GM18520 (cell line): ENCODE results near the gene PTPN4.
"Not testable (repeated sequence)": the region's sequence is repeated elsewhere in the genome, so short reads cannot be mapped to it uniquely, and the experiment has no call there.

ENCODE experiments used
- ATAC-seq: cut with Tn5 transposase; IDR thresholded peaks from one replicate; pipeline ENCODE4 v1.9.1; 2021; ENCODE audit not compliant: unreplicated experiment

The PTPN4 gene

DNA sequence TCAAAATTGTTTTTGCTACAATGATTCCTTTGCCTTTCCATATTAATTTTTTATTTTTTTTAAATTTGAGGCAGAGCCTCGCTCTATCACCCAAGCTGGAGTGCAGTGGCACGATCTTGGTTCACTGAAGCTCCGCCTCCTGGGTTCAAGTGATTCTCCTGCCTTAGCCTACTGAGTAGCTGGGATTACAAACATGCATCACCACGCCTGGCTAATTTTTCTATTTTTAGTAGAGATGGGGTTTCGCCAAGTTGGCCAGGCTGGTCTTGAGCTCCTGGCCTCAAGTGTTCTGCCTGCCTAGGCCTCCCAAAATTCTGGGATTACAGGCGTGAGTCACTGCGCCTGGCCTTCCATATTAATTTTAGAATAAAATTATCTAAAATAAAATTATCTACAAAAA is 41.3 kb downstream of the PTPN4 start:
- ATAC-seq: no peak

DNA sequence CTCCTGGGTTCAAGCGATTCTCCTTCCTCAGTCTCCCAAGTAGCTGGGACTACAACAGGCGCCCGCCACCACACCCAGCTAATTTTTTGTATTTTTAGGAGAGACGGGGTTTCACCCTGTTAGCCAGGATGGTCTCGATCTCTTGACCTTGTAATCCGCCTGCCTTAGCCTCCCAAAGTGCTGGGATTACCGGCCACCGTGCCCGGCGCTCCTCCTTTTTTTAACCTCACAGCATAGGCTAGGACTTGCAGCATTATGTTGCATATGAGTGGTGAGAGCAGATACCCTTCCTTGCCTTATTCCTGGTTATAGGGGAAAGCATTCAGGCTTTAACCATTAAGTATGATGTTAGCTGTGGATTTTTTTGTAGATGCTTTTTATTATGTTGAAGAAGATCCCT is 42.3 kb downstream of the PTPN4 start:
- not testable (repeated sequence) for ATAC-seq

DNA sequence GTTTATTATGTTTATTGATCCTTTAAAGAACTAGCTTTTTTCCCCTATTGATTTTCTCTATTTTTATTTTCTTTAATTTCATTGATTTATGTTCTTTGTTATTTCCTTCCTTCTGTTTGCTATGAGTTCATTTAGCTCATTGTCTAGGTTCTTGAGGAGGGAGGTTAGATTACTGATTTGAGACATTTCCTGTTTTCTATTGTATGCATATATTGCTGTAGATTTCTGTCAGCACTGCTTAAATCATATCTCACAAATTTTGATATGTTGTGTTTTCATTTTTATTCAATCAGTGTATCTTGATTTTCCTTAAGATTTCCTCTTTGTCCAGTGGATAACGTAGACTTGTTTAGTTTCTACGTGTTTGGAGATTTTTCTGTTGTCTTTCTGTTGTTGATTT is 43.4 kb downstream of the PTPN4 start:
- ATAC-seq: no peak

DNA sequence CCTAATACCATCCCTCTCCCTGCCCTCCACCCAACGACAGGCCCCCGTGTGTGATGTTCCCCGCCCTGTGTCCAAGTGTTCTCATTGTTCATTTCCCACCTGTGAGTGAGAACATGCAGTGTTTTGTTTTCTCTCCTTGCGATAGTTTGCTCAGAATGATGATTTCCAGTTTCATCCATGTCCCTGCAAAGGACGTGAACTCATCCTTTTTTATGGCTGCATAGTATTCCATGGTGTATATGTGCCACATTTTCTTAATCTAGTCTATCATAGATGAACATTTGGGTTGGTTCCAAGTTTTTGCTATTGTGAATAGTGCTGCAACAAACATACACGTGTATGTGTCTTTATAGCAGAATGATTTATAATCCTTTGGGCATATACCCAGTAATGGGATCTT is 44.7 kb downstream of the PTPN4 start:
- ATAC-seq: not testable (repeated sequence)

DNA sequence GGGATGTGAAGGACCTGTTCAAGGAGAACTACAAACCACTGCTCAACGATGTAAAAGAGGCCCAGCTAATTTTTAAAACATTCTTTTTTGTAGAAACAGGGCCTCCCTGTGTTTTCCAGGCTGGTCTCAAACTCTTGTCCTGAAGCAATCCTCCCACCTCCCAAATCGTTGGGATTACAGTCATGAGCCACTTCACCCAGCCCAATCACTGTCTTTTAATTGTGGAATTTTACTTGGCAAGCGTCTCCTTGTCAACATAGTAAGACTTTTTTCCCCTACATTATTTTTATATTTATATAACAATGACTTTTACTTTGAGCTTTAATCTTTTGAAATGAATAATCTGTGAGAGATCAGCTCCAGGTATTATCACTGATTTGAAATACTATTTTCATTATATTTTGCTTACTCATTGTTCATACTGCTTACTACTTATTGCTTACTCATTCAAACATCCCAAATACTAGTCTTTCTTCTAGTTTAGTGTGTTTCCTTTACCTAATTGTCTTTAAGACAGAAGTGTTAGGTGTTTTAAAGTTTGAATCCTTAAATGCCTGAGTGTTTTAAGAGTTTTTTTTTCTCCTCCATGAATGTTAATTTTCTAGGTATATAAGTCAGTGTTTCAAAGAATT is 48.9 kb downstream of the PTPN4 start:
- ATAC-seq: no peak

DNA sequence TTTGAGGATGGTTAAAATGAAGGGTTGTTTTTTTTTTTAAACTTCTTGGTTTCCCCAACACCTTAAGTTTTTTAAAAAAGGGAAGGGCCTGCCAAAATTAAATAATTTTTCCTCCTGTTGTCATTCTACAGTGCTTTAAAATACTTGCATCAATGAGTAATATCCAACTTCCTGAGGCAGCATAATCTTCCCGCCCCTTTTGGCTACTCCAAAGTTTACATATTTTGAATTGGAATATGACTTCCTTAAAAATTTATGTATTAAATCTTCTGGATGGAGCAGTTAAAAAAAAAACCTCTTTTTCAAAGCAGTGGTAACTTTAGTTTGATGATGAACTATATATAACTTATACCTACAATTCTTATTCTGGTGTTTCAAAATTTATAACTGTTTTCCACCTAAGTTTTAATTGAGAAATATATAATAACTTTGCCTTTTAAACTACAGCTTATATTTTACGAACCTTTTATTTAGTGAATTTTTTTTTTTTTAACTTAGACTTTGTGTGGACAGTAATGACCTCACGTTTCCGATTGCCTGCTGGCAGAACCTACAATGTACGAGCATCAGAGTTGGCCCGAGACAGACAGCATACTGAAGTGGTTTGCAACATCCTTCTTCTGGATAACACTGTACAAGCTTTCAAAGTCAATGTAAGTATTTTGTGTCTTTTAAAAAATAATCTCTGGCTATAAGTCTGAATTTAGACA is 49.8 kb downstream of the PTPN4 start:
- no peak for ATAC-seq

DNA sequence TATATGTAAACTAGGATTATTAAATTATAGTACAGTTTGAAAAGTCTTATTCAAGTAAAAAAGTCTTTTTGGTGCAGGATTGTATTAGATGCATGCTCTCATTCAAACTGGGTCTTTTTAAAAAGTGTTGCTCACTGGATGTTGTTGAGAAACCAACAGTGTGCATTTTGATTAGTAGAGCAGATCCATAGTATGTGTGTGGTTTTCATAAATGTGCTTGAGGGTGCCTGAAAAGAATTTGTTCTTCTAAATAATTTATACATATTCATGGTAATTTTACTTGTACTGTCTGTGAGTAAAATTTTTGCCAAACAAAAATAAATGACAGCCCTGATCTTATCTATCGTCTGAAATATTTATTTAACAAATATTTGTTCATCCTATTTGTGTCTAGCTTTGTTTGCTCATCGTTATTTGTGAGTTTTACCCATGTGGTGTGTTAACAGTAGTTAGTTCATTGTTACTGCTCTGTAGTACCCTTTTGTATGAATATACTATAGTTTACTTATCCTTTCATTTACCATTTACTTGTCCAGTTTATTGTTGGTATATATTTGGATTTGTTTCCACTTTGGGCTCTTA is 50.4 kb downstream of the PTPN4 start:
- no peak for ATAC-seq

DNA sequence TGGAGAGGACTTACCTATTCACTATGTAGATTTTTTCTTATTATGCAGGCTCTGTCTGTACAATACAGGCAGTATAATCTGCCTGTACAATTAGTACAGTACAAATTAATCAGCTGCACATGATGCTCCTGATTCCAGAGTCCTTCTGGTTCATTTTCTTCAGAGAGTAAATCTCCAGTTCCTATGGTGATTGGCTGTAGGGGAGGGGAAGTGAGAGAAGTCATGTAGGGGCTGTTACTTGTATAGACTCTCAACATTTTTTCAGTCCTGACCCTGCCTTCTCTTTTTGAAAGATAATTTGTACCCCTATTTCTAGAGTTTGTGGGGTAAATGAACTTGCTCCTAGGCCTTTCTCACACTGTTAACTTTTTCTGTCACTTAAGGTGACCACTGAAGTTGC is 54.5 kb downstream of the PTPN4 start:
- ATAC-seq: no peak

DNA sequence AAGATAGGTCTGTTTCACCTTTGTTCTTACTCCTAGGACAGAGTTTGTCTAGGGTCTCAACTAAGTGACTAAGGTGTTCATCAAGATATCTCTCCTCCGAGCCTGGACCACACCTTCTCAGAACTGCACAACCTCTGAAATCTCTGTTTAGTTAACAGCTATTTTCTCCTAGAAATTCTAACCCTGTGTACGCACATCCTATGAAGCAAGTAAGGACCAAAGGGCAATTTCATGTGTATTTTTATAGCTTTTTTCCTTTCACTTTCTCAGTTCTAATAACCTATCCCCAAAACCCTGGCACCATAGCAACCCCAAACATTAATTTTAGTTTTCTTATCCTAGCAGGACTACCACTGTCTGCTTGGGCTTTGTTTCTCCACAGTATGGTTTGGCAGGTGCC is 59.1 kb downstream of the PTPN4 start:
- no peak for ATAC-seq

DNA sequence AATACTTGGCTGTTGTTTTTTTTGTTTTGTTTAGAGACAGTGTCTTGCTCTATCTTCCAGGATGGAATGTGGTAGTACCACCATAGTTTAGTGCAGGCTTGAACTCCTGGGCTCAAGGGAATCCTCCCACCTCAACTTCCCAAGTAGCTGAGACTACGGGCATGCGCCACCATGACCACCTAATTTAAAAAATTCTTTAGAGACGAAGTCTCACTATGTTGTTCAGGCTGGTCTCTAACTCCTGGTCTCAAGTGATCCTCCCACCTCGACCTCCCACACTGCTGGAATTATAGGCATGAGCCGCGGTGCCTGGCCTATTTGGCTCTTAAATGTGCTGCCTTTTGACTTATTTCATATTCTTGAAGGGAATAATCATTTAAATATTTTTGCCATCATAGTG is 60.1 kb downstream of the PTPN4 start:
- ATAC-seq: no peak

DNA sequence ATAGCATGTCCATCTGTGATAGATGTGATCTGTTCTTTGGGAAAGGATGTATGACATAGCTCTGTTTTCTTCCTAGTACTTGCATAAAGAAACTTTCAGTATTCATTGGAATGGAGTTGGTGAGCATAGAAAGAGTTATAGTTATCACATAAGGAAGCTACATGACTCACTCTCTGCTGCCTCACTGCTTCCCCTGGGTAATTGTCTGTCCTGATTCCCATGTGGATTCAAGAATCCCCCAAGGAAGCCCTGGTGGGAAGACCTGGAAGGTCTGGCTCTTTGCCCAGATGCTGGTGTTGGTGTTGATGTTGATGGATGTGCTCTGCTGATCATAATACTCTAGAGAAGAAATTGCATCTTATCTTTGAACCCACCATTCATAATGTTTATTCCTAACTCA is 60.6 kb downstream of the PTPN4 start:
- no peak for ATAC-seq

DNA sequence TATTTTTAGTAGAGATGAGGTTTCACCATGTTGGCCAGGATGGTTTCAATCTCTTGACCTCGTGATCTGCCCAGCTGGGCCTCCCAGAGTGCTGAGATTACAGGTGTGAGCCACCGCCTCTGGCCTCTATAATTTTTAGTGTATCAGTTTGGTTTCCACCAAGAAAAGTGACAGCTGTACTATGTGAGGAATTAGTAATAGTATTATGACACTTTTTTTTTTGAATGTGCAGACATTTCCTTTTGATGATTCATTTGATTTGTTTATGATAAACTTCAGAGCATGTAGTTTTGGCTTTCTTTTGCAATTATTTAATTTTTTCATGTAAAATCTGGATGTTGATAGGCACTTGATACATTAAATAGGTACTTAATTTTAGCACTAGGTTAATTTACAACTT is 61.5 kb downstream of the PTPN4 start:
- ATAC-seq: no peak

DNA sequence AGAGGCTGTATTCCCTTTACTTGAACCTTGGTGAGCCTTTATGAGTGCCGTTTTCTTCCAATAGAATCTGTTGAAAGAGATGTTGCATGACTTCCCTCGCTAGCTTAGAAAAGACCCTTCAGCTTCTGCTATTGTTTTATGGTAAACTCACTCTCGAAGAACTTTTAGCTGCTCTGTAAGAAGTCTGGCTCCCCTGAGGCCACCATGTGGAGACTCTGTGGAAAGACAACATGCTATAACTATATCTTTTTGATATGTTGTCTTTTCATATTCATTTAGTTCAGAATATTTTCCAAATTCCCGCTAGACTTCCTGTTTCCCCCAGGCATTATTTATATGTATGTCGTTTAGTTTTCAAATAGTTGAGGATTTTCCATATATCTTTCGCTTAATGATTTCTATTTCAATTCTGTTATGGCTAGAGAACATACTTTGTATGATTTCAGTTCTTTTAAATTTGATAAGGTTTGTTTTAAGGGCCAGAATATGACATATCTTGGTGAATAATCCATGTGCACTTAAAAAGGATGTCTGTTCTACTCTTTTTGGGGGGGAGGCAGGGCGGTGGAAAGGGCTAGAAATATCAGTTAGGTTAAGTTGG is 64.1 kb downstream of the PTPN4 start:
- ATAC-seq: no peak

DNA sequence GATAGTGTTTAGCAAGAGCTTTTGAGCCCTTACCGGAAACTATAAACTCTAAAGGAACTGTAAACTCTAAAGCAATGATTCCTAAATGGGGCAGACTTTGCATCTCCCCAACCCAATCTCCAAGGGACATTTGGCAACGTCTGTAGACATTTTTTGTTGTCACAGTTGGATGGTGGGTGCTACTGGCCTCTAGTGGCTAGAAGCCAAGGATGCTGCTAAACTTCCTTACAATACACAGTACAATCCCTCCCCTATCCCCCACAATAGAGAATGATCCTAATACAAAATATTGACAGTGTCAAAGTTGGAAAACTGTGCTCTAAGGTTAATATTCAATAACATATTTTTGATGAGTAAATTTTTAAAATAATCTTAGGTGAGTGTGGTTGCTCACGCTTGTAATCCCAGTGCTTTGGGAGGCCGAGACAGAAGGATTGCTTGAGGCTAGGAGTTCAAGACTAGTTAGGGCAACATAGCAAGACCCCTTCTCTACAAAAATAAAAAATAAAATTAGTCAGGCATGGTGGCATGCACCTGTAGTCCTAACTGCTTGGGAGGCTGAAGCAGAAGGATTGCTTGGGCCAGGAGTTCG is 66.7 kb downstream of the PTPN4 start:
- no peak for ATAC-seq

DNA sequence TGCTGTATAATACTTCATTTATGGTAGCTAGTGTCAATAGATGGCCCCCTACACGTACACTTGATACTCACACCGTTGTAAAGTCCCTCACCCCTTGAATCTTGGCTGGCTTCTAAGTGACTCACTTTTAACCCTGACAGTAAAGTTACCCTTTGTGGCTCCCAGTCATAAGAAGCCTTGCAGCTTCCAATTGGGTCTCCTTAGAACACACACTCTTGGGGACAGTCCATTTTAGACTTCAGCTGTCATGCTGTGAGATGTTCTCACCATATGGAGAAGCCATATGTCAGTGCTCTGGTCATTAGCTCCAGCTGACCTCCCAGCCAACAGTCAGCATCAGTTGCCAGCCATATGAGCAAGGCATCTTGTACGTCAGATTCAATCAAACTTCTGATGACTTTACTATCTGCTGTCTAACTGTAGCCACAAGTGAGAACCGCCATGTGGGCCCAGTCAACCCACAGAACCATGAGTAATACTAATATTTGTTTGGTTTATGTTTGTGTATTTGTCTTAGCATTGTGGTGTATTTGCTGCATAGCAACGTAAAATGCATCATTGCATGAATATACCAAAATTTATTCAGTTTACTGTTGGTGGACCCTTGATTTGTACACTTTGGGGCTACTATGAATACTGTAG is 68.3 kb downstream of the PTPN4 start:
- ATAC-seq: no peak

DNA sequence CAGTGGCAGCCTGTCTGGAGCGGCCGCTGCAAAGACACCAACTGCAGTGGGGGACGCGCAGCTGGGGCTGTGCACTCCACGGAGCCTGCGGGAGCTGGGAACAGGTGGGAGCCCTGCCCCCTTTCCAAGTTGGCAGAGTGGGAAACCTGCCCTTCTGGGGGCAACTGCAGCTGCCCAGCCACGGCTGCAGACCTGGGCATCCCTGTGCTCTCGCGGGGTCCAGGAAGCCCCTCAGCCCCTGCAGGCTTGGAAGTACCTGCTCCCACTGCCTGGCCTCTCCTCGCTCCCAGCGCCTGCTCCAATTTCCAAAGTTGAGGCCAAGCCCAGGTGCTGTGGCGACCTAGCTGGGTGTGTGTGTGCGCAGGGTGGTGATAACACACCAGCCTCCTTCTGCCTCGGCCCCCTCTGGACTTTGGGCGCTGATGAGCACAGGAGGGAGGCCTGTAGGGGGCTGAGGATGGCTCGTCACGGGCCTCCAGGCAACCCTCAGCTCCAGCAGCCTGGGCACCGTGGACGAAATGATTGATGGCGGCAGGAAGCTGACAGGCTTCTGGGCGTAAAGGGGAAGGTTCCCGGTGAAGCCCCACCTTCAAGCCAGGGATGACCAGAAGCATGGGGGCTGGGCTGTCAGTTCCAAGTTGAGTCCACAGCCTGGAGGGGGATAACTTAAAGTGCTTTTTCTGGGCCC is 76.9 kb downstream of the PTPN4 start:
- ATAC-seq: no peak

DNA sequence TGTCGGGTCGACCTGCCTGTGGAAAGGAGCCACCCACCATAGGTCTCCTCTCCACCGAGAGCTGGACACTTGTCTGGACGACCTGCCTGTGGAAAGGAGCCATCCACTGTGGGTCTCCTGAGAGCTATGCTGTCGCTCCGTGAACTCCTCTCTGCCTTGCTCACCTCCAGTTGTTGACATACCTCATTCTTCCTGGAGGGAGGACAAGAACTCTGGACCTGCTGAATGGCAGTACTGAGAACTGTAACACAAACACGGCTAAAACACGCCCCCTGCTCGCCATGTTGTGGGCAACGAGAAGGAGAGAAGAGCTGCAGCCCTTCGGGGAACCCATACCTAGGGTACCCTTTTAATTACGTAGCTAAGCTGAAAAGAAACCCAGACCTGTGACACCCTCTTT is 77.6 kb downstream of the PTPN4 start:
- ATAC-seq: no peak

DNA sequence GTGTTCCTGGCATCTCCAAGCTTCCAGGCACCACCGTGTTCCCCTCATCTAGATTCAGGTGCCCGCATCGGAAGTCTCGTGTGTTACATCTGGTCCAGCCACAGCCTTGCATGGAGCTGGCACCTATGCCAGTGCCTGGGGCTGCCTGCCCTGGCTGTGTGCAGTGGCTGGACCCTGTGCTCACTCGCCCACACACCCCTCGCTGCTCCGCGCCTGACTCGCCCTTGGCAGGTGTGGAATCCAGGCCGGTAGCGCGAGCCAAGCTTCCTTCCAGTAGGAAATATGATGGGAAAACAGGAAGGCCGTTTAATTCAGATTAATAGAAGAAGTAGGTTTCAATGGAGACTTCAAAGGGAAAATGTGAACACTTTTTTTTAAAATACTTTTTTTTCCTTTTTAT is 78.0 kb downstream of the PTPN4 start:
- no peak for ATAC-seq

DNA sequence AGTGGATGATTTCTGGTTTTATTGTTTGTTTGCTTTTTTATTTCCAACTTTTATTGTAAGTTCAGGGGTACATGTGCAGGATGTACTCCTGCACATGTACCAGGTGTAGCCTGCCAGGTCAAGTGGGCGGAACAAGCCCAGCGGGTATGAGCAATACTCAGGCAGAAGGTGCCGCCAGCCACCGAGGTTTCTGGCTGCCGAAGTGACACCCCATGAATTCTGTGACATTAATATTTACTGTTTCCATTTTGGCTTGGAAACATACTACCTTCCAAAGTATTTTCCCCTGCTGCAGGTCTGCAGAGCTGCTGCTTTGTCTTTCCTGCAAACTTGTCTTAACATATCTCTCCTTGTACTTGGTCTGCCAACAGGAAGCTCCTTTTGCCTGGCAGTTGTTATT is 78.5 kb downstream of the PTPN4 start:
- no peak for ATAC-seq

DNA sequence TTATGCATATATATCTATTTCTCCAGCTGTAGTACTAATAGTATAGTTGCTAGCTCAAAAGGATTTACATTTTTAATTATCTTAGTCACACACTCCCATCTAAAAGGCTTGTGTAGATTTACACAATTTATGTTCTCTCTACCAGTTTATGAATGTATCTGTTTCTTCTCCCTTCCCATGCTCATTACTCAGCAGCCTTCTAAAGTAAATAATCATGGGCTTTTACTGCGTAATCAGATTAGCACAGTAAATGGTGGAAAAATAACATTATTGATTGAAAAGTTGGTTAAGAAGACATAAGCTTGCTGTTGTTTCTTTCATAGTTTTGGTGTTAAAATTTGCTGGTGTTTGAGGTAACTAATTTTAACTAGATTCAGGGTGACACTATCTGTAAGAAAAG is 81.8 kb downstream of the PTPN4 start:
- ATAC-seq: no peak

DNA sequence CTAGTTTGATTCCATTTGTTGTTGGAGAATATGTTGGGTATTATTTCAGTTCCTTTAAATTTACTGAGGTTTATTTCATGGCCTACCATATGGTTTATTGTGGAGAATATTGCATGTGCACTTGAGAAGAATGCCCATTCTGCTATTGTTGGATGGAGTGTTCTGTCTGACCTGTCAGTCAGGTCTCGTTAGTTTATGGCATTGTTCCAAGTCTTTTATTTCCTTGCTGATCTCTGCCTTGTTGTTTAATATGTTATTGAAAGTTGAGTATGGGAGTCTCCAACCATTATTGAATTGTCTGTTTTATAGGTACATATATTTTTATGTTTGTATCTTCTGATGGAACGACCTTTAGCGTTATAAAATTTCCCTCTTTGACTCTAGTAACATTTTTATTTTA is 86.3 kb downstream of the PTPN4 start:
- no peak for ATAC-seq
